Hindlimb muscle (tissue), 1 donor: ENCODE measurements around the gene TMEM127. TPM values are rescaled to one million over a fixed set of nuclear protein-coding genes. Genes with fewer than 3 reads are reported as not detected.
A peak's percentile ranks its signal among the peaks of the same experiment; 100 is the strongest.
"Not testable (repeated sequence)": the region's sequence is repeated elsewhere in the genome, so short reads cannot be mapped to it uniquely, and the experiment has no call there.

Source experiments
- DNase-seq: peaks from one replicate; pipeline ENCODE4 v3.0.0-alpha.2; 2013
- polyA plus RNA-seq: library from polyadenylated mRNA; unstranded; fragments of 120-200 nt; gene quantifications from one replicate; pipeline ENCODE4 v1.2.1, GENCODE V29; 2013; ENCODE audit not compliant: insufficient read length

TMEM127 gene
- polyA plus RNA-seq: 31.1 TPM

DNA sequence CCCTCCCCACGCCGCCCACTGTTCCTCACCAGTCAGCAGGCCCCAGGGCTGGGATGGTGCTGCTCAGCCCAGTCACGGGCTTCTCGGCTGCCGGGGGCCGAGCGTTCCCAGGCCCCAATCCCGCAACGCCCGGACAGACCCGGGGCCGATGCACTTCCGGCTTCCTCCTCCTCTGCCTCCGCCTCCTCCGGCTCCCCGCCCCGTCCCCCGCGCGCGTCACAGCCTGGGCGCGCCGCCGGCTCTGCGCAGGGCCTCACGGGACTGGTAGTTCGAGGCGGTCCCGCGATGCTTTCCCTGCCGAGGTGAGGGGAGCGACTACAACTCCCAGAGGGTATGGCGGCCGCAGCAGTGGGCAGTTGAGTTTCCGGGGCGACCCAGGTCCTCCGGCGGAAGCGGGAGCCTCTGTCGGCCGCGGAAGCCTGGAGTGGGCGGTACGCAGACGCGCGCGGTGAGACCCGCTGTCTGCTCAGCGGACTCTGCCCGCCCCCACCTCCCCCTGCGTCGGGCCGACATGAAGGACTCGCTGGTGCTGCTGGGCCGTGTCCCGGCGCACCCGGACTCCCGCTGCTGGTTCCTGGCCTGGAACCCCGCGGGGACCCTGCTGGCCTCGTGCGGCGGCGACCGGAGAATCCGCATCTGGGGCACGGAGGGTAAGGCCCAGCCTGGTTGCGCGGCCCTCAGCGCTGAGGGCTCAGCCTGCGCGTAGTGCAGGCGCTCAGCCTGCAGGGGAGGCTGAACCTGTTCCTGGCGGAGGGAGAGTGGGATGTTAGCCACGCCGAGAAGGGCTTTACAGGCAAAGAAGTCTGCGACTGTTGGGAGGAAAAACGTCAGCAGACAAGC is at the start of gene TMEM127, which contains the start of gene CIAO1:
Gene TMEM127, minus strand, starts transcription at position 158 of the 840 bp plus-strand sequence. CDS start 616 bp downstream, outside the sequence.
Gene CIAO1, plus strand, starts transcription at position 386 of the 840 bp plus-strand sequence. Its CDS starts 126 bp downstream, at position 512.
- DNase-seq: peak; percentile 99

DNA sequence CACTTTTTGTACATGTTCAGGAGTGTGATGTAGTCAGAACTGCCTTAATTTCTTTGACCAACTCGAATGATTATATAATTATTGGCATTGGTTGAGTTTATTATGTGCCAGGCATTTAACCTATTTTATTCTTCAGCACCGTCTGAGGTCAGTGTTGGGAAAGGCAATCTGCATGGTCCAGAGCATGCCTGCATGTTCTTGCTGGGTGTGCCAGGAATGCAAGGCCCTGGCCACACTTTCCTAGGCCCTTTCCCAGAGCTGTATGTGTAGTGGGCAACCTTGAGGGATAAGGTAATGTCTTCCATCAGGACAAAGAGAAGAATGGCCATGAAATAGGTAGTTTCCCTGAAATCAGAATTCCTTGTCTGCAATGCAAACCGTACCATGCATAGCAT is 49.2 kb upstream of the TMEM127 start:
- DNase-seq: no peak

DNA sequence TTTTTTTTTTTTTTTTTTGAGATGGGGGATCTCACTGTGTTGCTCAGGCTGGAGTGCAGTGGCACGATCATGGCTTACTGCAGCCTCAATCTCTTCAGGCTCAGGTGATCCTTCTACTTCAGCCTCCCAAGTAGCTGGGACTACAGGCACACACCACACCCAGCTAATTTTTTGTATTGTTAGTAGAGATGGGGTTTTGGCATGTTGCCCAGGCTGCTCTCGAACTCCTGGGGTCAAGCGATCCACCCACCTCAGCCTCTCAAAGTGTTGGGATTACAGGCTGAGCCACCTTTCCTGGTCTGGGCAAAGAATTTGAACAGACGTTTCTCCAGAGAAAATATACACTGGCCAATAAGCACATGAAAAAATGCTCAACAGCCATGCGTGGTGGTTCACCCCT is 42.5 kb upstream of the TMEM127 start:
- DNase-seq: no peak

GRCh38 chr2:96306370-96306769 is 40.6 kb upstream of the TMEM127 start:
- no peak for DNase-seq

DNA sequence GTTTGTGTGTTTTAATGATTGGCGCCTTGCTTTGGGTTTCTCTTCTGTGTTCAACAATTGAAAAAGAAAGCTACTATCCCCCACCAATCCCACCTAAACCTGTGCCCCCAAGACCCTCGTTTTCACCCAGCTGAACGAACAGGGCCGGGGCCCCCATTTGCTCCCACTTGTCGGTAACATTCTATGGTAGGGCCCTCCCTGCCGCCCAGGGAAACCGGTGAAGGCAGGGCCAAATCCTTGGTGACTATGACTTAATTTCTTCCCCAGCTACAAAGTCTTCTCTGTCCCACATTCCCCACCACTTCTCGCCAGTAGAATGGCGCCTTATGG is 40.1 kb upstream of the TMEM127 start:
- no peak for DNase-seq

DNA sequence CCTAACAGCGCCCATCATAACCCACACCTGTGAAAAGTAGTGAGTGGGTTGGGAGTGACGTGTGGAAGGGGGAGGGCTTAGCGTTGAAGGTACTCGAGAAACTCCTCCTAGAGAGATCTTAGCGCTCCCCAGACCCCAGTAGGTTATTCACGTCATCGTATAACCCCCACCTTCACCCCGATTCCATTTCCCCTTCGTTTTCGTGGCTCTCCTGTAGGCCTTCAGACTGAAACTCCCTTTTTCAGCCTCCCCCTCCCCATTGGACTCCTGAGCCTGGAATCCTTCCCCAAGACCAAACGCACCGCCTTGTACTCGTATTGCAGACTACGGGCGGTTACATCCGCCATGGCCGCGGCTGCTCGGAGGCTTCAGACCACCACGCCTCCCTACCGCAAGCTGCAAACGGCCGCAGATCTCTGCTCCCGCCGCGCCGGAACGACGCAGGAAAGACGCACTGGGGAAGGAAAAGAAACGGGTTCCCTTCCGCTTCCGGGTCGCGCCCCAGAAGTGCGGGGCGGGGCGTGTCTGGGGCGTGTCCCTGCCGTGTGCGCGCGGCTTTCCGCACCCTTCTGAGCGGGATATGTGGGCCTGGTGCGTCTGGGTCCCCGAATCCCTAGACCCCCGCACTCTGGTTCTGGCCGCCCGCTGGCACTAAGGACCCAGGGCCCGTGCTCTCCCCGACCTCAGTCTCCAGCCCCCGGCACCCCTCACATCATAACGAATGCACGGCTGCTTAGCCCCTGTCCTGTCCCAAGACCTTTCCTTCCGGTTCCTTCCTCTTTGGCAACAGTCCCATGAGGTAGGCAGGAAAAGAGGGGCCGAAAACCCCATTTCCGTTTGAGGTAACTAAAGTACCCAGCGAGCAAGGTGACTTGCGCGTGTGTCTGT is 39.5 kb upstream of the TMEM127 start, which contains the start of gene SNRNP200:
Gene SNRNP200, minus strand, starts transcription at position 456 of the 888 bp plus-strand sequence. Its CDS starts 109 bp downstream, at position 347.
- peak; percentile 88 for DNase-seq

GRCh38 chr2:96304606-96305005 is 38.8 kb upstream of the TMEM127 start:
- DNase-seq: no peak

DNA sequence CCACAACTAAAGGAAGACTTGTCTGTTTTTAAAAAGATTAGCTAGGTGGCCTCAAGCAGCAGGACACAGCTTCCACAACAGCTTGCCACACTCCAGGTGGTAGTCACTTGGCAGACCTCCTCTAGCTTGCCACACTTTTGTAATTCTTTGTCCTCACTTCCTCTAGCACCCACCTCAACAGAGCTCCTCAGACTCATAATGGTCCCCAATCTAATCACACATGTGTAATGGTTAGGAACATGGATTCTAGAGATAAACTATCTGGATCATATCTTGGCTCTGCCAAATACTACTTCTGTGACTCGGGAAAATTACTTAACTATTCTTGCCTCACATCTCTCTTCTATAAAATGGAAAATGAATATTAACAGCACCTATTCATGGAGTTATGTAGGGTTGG is 36.1 kb upstream of the TMEM127 start:
- DNase-seq: no peak

GRCh38 chr2:96296925-96297324 is 31.1 kb upstream of the TMEM127 start:
- DNase-seq: no peak

DNA sequence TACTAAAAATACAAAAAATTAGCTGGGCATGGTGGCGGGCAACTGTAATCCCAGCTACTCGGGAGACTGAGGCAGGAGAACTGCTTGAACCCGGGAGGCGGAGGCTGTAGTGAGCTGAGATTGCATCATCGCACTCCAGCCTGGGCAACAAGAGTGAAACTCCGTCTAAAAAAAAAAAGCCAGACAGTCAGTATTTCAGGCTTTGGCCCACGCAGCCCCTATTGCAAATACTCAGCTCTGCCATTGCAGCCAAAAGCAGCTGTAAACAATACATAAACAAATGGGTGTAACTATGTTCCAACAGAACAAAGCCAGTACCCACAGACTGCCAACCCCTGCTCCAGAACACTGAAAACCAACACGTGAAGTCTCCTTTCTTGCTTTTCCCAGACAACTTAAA is 28.5 kb upstream of the TMEM127 start:
- DNase-seq: not testable (repeated sequence)

GRCh38 chr2:96291751-96292150 is 26.0 kb upstream of the TMEM127 start:
- DNase-seq: no peak

DNA sequence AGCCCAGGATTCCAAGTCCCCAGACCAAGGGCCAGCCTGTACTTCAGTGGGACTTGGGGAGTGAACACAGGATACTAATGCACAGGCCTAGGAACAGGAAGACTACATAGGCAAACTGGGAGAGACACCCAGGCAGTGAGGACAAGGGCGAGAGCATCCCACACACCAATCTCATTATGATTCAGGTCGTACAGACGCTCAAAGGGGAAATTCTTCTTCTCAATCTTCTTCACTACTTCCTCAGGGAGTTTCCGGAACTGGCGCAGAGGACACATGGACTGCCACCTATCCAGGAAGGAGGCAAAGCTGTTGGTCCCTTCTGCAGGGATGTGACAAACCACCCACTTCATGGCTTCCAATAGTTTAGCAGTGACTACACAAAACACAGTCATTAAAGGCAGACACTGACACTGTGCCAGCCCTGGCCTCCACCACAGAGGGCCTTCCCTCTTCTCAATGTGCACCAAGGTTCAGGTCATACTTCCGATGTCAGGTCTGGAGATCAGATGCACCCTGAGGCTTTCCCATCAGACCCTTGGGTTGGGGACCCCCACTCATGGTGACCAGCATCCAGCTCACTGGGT is 21.6 kb upstream of the TMEM127 start:
- no peak for DNase-seq

- DNase-seq: no peak
These were observed 11.1 kb upstream of the TMEM127 start for GRCh38 chr2:96276787-96277499.

- DNase-seq: no peak
These were observed 8.7 kb upstream of the TMEM127 start for GRCh38 chr2:96274355-96275056.

GRCh38 chr2:96273763-96274162 is 8.0 kb upstream of the TMEM127 start:
- no peak for DNase-seq

DNA sequence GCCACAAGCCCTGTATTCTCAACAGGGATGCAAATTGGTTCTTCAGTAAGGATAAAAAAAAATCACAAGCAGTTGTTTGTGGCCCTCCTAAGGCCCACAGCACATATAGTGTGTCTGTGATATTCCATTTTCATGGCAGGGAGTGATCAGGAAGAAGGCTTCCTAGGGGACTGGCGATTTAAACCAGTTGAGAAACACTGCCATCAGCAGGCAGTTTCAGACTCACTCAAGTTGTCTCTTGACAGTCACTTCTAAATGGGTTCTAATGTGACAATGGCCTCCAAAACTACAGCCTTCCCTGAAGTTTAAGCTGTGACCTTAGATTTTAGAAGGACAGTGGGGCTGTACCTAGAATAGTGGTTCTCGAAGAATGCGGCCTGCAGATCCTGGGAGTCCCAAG is 6.2 kb upstream of the TMEM127 start:
- no peak for DNase-seq

DNA sequence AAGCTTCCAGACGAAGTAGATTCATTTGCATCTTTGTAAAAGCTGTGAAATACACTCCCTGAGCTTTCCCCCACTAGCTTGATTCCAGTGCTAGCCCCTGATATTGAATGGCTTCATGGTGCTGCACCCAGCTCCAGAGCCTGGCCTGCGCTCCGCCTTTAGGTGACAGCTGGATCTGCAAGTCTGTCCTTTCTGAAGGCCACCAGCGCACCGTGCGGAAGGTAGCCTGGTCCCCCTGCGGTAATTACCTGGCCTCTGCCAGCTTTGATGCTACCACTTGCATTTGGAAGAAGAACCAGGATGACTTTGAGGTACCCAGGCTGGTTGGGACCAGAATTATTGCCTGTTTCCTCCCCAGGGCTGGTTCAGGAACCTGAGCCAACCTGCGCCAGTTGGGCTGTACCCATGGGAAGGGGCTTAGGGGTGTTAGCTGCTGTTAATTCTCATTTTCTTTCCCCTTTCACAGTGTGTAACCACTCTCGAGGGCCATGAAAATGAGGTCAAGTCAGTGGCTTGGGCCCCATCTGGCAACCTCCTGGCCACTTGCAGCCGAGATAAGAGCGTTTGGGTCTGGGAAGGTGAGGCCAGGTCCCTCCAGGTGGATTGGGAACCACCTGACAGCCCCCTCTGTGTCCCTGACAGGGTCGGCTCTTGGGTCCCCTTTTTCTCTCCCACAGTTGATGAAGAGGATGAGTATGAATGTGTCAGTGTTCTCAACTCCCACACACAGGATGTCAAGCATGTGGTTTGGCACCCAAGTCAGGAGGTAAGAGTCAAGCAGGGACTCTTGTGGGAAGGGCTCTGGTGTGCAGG is 1.6 kb upstream of the TMEM127 start:
- no peak for DNase-seq

DNA sequence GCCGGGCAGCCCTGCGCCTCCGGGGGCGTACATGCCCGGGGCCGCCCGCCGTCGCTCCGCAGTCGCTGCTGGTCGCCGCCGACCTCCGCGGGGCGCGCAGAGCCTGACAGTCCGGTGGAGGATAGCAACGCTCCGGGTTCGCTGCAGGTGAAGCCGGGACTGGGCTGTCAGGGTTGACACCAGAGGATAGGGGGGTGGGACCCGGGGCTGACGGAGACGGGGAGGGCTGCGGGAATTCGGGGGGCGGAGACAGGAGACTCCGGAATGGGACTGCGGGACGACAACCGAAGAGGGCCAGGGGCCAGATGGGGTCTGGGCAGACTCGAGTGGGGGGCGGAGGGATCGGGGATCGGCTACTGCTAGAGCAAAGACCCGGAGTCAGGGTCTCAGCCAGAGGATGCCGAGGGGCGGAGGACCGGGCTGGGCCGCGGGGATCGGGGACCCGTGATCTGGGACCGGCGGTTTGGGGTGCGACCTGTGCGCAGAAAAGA is 403 bp downstream of the TMEM127 start:
- peak; percentile 42 for DNase-seq

GRCh38 chr2:96264656-96265348 is 995 bp downstream of the TMEM127 start:
- no peak for DNase-seq

- no peak for DNase-seq
These were observed 1.7 kb downstream of the TMEM127 start for GRCh38 chr2:96264086-96264485.
